Measurements from ENCODE around the gene GTF3C5. TPM values are rescaled to one million over a fixed set of nuclear protein-coding genes. Genes with fewer than 3 reads are reported as not detected.
"Not testable (repeated sequence)": the region's sequence is repeated elsewhere in the genome, so short reads cannot be mapped to it uniquely, and the experiment has no call there.

Gene GTF3C5
- total RNA-seq, 1 donor from 2014 or later: 36.5 TPM

DNA sequence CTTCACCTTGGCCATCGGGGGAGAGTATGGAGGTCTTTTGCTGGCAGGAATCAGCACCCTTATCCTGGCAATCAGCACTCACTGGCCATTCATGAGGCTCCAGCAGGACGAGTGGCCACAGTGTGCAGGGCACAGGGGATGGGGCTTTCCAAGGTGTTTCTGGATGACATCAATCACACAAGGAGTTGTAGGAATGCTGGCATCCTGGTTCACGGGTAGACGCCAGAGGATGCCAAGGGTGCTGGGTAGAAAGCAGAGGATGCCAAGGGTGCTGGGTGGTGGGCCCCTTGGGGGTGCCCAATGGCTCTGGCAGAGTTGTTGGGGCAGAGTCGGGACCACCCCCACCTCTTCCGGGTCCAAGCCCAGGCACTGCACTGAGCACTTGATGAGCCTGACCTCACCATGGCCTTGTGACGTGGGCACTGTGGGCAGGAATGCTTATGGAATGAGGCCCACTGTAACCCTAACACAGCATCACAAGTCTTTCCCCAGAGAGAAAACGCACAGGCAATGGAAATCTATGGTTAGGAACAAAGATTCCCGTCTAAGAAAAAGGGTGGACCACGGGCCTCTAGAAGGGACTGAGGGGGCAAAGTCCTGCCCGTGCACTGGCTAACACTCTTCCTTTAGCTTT, 60.1 kb downstream of the GTF3C5 start:
- no peak overlapping the region for H3K27ac Mint-ChIP-seq (ENCODE audit: unreplicated experiment)

DNA sequence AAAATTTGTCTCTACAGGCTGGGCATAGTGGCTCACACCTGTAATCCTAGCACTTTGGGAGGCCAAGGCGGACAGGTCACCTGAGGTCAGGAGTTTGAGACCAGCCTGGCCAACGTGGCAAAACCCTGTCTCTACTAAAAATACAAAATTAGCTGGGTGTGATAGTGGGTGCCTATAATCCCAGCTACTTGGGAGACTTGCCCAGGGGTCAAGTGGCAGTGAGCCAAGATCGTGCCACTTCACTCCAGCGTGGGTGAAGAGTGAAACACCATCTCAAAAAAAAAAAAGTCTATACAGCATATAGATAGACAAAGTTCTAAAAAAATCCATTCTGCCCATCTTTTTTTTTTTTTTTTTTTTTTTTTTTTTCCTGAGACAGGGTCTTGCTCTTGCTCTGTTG, 63.6 kb downstream of the GTF3C5 start:
- peaks cover 29% of the 10 kb centered on the region for H3K36me3 Mint-ChIP-seq (ENCODE audit: low read depth)
- H3K4me1 Mint-ChIP-seq (ENCODE audit: low read depth); H3K4me3 Mint-ChIP-seq (ENCODE audit: unreplicated experiment); H3K27me3 Mint-ChIP-seq (ENCODE audit: low read depth); H3K27ac Mint-ChIP-seq (ENCODE audit: unreplicated experiment); DNase-seq (ENCODE audit: low spot score): not testable (repeated sequence)
- peaks cover 18% of the 10 kb centered on the region for H3K9me3 Mint-ChIP-seq (ENCODE audit: low read depth)

More for the DNA sequence above, 60.1 kb downstream of the GTF3C5 start:
- Mint-ChIP-seq H3K9me3 (ENCODE audit: low read depth) (peaks cover 9% of the 10 kb centered on the region), H3K4me3 (ENCODE audit: unreplicated experiment) (no peak overlapping the region), H3K4me1 (ENCODE audit: low read depth) (no peaks in the 10 kb centered on the region), H3K36me3 (ENCODE audit: low read depth) (peaks cover 7% of the 10 kb centered on the region), H3K27me3 (ENCODE audit: low read depth) (no peaks in the 10 kb centered on the region)
- TF ChIP-seq, protein P1, sequence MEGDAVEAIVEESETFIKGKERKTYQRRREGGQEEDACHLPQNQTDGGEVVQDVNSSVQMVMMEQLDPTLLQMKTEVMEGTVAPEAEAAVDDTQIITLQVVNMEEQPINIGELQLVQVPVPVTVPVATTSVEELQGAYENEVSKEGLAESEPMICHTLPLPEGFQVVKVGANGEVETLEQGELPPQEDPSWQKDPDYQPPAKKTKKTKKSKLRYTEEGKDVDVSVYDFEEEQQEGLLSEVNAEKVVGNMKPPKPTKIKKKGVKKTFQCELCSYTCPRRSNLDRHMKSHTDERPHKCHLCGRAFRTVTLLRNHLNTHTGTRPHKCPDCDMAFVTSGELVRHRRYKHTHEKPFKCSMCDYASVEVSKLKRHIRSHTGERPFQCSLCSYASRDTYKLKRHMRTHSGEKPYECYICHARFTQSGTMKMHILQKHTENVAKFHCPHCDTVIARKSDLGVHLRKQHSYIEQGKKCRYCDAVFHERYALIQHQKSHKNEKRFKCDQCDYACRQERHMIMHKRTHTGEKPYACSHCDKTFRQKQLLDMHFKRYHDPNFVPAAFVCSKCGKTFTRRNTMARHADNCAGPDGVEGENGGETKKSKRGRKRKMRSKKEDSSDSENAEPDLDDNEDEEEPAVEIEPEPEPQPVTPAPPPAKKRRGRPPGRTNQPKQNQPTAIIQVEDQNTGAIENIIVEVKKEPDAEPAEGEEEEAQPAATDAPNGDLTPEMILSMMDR (IDR thresholded peaks at IDR 0.05): no peak
- no peak for DNase-seq (ENCODE audit: low spot score)

DNA sequence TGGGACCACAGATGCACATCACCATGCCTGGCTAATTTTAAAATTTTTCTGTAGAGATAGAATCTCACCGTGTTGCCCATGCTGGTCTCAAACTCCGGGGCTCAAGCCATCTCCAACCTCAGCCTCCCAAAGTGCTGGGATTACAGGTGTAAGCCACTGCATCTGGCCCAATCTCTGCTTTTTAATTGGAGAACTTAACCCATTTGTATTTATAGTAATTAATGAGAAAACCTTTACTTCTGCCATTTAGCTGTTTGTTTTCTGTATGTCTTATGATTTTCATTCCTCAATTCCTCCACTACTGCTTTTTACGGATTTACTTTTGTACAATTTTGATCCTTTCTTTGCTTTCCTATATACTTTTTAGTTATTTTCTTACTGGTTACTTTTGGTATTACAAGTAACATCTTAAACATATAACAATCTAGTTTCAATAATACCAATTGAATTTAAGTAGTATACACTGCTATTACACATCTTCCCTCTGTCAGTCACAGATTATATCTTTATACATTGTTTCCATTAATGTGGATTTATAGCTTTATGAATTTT, 64.1 kb downstream of the GTF3C5 start:
- no peak overlapping the region for H3K4me3 Mint-ChIP-seq (ENCODE audit: unreplicated experiment)

DNA sequence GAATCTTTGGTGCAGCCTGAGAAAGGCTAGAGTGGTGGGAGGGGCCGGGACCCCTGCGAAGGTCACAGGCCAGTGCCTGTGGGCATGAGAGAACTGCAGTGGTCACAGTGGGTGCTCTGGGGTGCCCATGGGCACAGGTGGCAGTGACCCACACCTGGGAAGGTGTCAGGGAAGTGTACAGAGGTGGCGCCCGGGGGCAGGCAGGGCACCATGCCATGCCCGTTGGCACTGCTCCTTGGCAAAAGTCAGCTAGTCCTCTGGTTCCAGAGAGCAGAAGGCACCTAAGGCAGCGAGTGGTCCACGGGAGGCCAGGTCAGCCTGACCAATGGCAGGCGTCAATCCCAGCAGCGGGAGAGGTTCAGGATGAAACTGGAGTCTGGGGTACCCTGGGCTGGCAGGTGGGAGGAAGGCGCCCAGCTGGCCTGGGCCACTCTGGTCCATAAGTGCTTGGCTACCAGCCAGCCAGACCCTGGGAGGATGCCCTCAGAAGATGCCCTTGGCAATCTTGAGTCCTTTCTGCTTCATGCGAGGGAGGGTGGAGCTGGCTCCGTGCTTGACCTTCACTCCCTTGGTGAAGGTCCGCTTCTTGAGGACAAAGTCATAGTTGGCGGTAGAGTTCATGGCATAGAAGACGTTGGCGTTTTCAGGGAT, 67.4 kb downstream of the GTF3C5 start:
- H3K36me3 Mint-ChIP-seq (ENCODE audit: low read depth): peaks cover 49% of the 10 kb centered on the region
- H3K27ac Mint-ChIP-seq (ENCODE audit: unreplicated experiment): no peak overlapping the region
- peak; percentile 77 for DNase-seq (ENCODE audit: low spot score)
- H3K9me3 Mint-ChIP-seq (ENCODE audit: low read depth): peaks cover 18% of the 10 kb centered on the region
- TF ChIP-seq, protein P1 (IDR thresholded peaks at IDR 0.05): no peak
- H3K27me3 Mint-ChIP-seq (ENCODE audit: low read depth): no peaks in the 10 kb centered on the region
- no peaks in the 10 kb centered on the region for H3K4me1 Mint-ChIP-seq (ENCODE audit: low read depth)
- no peak overlapping the region for H3K4me3 Mint-ChIP-seq (ENCODE audit: unreplicated experiment)

More for the DNA sequence above, 64.1 kb downstream of the GTF3C5 start:
- Mint-ChIP-seq H3K36me3 (ENCODE audit: low read depth) (peaks cover 29% of the 10 kb centered on the region), H3K4me1 (ENCODE audit: low read depth) (no peaks in the 10 kb centered on the region), H3K27me3 (ENCODE audit: low read depth) (no peaks in the 10 kb centered on the region), H3K27ac (ENCODE audit: unreplicated experiment) (no peak overlapping the region), H3K9me3 (ENCODE audit: low read depth) (peaks cover 18% of the 10 kb centered on the region)
- no peak for DNase-seq (ENCODE audit: low spot score)
- TF ChIP-seq, protein P1 (IDR thresholded peaks at IDR 0.05): peak; percentile 29

DNA sequence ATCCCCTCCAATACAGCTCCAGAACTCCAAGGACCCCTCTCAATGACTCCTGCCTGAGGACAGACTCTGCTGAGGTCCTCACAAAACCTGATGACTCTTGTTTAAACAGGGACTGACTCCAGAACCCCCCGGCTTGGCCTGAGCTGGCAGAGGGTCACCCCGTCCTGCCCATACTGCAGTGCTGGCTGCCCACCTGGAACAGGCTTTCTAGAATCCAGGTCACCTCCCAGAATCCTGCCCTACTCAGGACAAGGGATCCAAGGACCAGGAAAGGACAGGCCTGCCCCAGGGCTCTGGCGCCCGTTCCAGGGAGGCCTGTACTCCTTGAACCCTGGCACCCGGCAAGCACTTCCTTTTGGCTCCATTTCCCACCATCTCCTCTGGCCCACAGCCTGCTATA, 68.1 kb downstream of the GTF3C5 start:
- Mint-ChIP-seq H3K36me3 (ENCODE audit: low read depth) (peaks cover 49% of the 10 kb centered on the region), H3K27ac (ENCODE audit: unreplicated experiment) (no peak overlapping the region), H3K9me3 (ENCODE audit: low read depth) (peaks cover 18% of the 10 kb centered on the region), H3K4me3 (ENCODE audit: unreplicated experiment) (no peak overlapping the region), H3K27me3 (ENCODE audit: low read depth) (no peaks in the 10 kb centered on the region), H3K4me1 (ENCODE audit: low read depth) (no peaks in the 10 kb centered on the region)
- TF ChIP-seq, protein P1 (IDR thresholded peaks at IDR 0.05): no peak
- DNase-seq (ENCODE audit: low spot score): peak; percentile 58
